ENCODE data around the gene TMEM235.

TMEM235 gene
- total RNA-seq = 0 to 0.31 reads per million in 2 donors

GRCh38 chr17:78230996-78231935, at the start of gene TMEM235:
TMEM235 (plus strand) TSS chr17:78231631; CDS start chr17:78232024, 393 bp downstream.
- no peak for DNase-seq

- no peak for DNase-seq
Observed at GRCh38 chr17:78182504-78182903, 48.9 kb upstream of the TMEM235 start.

- no peak for DNase-seq
Observed at GRCh38 chr17:78183916-78184315, 47.5 kb upstream of the TMEM235 start.

GRCh38 chr17:78184351-78184750, 47.1 kb upstream of the TMEM235 start:
- no peak for DNase-seq

DNA sequence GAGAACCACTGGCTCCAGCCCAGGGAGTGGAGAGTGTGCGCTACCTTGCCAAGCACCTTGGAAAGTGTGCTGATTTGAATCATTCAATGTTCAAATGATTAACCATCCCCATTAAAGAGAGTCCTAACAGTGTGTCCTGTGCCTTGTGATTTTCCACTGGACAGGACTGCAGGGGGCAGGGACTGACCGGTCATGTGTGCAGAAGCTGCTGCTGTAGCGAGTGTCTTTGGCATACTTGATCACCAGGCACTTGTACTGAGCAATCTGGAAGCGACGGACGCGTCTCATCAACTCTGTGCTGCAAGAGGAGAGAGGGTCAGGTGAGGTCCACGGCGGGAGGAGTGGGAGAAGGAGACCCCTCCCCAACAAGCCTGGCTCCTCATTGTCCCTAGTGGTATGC, 46.6 kb upstream of the TMEM235 start:
- no peak for DNase-seq

- DNase-seq = peak in 1 of 5 experiments; percentile 40
Observed at GRCh38 chr17:78185981-78186691, 45.3 kb upstream of the TMEM235 start.

GRCh38 chr17:78186692-78187595, 44.5 kb upstream of the TMEM235 start, which contains the start of the genes AFMID and TK1:
AFMID (plus strand) TSS chr17:78187362; CDS start chr17:78187371, 9 bp downstream.
TK1 (minus strand) TSS chr17:78187052; CDS start chr17:78186994, 58 bp downstream.
- peak; percentile 62 to 95 (median 74) for DNase-seq

GRCh38 chr17:78196716-78197115, 34.7 kb upstream of the TMEM235 start:
- no peak for DNase-seq

DNA sequence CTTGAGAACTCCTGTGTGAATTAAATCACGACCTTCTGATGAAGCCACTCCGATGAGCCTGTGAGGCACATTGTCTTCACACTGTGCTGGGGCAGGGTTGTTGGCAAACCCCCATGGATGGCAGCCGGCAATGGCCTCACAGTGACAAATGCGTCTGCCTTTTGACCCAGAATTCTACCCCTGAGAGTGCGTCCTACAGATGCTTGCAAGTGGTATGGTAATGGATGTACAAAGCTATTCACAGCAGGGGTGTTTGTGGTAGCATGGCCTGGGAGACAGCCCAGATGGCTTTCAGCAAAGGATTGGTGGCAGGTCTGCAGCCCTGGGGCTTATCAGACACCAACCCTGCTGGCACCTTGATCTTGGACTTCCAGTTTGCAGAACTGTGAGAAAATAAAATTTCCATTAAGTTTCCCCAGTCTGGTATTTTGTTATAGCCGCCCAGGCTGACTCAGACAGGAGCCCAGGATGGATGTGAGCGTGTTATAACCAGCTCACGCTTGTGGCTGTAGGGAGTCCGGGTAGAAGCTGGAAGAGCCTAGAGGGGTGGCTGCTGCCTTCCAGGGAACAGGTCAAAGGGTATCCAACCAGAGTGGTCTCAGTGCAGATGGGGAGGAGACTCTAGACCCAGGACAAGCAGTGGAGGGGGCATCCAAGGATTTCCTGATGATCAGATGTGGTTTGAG, 34.1 kb upstream of the TMEM235 start:
- DNase-seq = no peak

DNA sequence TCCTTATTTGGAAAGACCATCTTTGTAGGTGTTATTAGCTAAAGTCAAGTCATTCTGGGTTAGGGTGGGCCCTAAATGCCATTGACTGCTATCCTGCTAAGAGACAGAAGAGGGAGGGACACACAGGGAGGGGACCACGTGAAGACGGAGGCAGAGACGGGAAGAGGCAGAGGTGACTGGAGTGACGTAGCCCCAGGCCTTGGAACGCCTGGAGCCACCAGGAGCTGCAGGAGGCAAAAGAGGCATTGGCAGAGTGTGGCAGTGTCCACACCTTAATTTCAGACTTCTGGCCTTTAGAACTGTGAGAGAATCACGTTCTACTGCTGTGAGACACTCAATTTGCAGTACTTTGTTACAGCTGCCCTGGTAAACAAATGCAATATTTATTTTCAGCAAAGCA, 31.0 kb upstream of the TMEM235 start:
- no peak for DNase-seq

DNA sequence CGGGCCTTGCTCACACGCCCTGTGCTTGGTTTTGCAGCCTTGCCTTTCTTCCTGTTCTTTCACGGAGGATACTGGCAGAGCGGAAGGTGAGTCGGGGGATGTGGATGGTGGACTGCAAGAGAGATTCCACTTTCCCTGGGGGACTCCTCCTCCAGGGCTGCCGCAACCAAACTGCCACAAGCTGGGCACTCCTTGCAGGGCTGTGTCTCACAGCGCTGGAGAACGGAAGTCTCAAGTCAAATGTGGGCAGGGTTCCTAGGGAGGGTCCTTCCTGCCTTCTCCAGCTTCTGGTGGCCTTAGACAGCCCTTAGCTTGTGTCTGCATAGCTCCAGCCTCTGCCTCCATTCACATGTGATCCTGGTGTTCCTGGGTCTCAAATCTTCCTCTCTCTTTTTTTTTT, 28.8 kb upstream of the TMEM235 start:
- DNase-seq = no peak

DNA sequence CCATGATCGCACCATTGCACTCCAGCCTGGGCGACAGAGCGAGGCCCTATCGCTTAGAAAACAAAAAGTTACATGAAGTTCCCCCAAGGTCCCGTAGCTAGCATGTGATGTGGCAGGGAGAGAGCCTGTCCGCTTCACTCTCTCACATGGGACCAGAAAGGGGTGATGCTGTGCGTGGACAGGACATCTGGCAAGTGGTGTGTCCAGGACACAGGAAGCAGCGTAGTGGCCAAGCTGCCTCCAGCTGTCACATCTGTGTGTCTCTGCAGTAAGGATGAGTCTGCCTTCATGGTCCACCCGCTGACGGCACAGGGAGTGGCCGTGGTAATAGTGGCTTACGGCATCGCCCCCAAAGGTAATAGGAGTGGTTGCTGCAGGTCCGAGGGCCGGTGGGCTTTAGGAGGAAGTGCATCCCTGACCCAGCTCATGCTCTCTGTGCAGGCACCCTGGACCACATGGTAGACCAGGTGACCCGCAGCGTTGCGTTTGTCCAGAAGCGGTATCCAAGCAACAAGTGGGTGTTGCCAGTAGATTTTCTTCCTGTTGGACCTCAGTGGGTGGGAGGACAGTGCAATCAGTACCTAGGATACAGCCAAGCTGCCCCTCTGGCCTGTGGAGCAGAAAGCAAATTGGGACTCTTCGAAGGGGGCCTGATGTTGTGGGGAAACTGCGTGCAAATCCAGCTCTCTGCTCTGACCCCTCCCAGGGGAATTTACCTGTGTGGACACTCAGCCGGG, 26.9 kb upstream of the TMEM235 start:
- no peak for DNase-seq

- no peak for DNase-seq
Observed at GRCh38 chr17:78205124-78205775, 26.2 kb upstream of the TMEM235 start.

DNA sequence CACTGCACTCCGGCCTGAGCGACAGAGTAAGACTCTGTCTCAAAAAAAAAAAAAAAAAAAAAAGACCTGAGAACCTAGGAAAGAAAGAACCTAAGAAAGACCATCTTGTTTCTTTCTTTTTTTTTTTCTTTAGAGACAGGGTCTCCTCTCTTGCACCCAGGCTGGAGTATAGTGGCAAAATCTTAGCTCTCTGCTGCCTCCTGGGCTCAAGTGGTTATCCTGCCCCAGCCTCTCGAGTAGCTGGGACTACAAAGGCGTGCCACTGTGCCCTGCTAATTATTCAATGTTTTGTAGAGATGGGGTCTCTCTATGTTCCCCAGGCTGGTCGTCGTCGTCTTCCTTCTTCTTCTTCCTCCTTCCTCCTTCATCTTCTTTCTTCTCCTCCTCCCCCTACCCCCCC, 25.1 kb upstream of the TMEM235 start:
- no peak for DNase-seq

DNA sequence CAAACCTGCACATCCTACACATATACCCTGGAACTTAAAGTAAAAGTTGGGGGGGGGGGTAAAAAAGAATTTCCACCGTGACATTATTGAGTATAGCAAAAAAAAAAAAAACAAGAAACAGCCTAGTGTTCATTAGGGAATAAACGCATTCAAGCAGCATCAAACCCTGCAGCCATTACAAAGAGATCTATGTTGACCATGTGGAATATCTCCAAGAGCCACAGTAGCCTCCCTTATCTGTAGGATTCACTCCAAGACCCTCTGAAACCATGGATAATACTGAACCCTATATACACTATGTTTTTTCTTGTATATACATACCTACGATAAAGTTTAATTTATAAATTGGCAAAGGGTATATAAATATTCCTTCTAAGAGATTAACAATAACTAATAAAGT, 22.9 kb upstream of the TMEM235 start:
- no peak for DNase-seq

- no peak for DNase-seq
Observed at GRCh38 chr17:78210111-78210510, 21.3 kb upstream of the TMEM235 start.

GRCh38 chr17:78211032-78211431, 20.4 kb upstream of the TMEM235 start:
- DNase-seq = no peak

DNA sequence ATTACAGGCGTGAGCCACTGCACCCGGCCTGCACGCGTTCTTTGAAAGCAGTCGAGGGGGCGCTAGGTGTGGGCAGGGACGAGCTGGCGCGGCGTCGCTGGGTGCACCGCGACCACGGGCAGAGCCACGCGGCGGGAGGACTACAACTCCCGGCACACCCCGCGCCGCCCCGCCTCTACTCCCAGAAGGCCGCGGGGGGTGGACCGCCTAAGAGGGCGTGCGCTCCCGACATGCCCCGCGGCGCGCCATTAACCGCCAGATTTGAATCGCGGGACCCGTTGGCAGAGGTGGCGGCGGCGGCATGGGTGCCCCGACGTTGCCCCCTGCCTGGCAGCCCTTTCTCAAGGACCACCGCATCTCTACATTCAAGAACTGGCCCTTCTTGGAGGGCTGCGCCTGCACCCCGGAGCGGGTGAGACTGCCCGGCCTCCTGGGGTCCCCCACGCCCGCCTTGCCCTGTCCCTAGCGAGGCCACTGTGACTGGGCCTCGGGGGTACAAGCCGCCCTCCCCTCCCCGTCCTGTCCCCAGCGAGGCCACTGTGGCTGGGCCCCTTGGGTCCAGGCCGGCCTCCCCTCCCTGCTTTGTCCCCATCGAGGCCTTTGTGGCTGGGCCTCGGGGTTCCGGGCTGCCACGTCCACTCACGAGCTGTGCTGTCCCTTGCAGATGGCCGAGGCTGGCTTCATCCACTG, 17.3 kb upstream of the TMEM235 start, which contains the start of gene BIRC5:
TSS of gene BIRC5 (plus strand) at position 238 of the 690 bp plus-strand sequence. CDS start at position 302, 64 bp downstream.
- peak; percentile 77 to 92 (median 86) for DNase-seq

DNA sequence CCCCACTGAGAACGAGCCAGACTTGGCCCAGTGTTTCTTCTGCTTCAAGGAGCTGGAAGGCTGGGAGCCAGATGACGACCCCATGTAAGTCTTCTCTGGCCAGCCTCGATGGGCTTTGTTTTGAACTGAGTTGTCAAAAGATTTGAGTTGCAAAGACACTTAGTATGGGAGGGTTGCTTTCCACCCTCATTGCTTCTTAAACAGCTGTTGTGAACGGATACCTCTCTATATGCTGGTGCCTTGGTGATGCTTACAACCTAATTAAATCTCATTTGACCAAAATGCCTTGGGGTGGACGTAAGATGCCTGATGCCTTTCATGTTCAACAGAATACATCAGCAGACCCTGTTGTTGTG, 16.7 kb upstream of the TMEM235 start:
- no peak for DNase-seq
